SK-N-SH (cell line): ENCODE measurements around the gene B2M.

Experiments
- CTCF ChIP-seq: fragments of 200-600 bp; sonication (generic); IDR thresholded peaks from 2 replicates; pipeline ENCODE4 v1.6.1; 2017; ENCODE audit warnings: antibody characterized with exemption, mild to moderate bottlenecking, moderate library complexity
- EP300 ChIP-seq, 2 experiments: IDR thresholded peaks; 2 replicates each; pipeline versions ENCODE4 v1.4.0 to v1.6.1; 2012; ENCODE audit warnings: borderline replicate concordance in 1 of 2, low read depth in 1 of 2, low read length in 1 of 2
- MAX ChIP-seq: IDR thresholded peaks from 2 replicates; pipeline ENCODE4 v1.4.0; 2012; ENCODE audit warnings: low read depth
- NRF1 ChIP-seq: IDR thresholded peaks from 2 replicates; pipeline ENCODE4 v1.6.1; 2012; ENCODE audit warnings: low read depth, mild to moderate bottlenecking, low read length
- SIN3A ChIP-seq: IDR thresholded peaks from 2 replicates; pipeline ENCODE4 v1.6.1; 2012; ENCODE audit warnings: low read depth, mild to moderate bottlenecking, low read length, moderate library complexity, borderline replicate concordance
- USF1 ChIP-seq: IDR thresholded peaks from 2 replicates; pipeline ENCODE4 v1.4.0; 2012; ENCODE audit warnings: low read depth, borderline replicate concordance
- YY1 ChIP-seq: IDR thresholded peaks from 2 replicates; pipeline ENCODE4 v1.4.0; 2012; ENCODE audit warnings: low read depth, mild to moderate bottlenecking

- TF ChIP-seq USF1 (no peak), CTCF (no peak), SIN3A (no peak), YY1 (no peak), EP300 (IDR thresholded peaks at IDR 0.05; ENCODE audit: borderline replicate concordance in 1 of 2, low read depth in 1 of 2, low read length in 1 of 2) (no peak), MAX (no peak), NRF1 (no peak)
Measured at GRCh38 chr15:44706946-44707636, 4.2 kb upstream of the B2M start.
